Measurements from ENCODE around the gene HTT. TPM values are rescaled to one million over a fixed set of nuclear protein-coding genes. Genes with fewer than 3 reads are reported as not detected.

HTT gene
- total RNA-seq, 4 donors from 2014 or later: 49.6 to 155 (median 83.1) TPM

DNA sequence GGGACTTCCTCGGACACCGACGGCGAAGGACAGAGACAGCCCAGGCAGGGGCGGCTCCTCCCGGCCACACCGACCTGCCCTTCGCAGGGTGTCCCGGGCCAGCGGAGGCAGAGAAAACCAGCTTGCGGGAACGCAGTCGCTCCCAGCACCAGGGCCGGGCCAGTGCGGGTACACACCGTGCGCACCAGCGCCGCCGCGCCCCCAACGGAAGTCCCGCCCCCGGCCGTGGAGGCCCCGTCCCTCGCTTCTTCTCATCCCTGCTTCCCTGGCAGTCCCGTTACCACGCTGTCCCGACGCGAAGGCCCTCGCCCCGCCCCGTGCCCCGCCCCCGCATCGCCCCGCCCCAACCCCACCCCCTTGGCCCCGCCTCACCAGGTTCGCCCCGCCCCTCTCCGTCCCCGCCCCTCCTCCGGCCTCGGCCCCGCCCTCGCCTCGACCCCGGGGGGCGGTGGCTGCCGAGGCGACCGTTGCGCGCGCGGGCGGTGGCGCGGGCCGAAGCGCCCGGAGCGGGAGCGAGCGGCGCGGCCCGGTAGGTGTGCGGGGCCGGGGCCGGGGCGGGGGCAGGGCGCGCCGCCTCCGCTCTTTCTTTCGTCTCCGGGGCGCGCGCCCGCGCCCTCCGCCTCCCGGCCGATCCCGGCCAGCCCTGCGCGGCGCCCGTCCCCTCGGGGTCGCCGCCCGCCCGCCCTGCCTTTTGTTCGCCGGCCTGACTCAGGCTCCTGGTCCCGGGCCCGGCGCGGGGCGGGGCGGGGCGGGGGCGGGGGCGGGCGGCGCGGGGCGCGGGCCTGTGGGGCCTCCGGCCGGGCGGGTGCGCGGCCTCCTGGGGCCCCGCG lies 218.3 kb downstream of the HTT start, which contains the start of gene RGS12:
TSS of gene RGS12 (plus strand) at position 451 of the 830 bp plus-strand sequence. CDS start 23,150 bp downstream, outside the sequence.
- Histone ChIP-seq H3K27ac (peak within 1 kb of the TSS; percentile 90 to 96 (median 92)), H3K27me3 (no peaks in the 10 kb centered on the region), H3K36me3 (no peaks in the 10 kb centered on the region), H3K9me3 (no peaks in the 10 kb centered on the region), H3K4me1 (peaks cover 9 to 18% of the 10 kb centered on the region in 2 donors), H3K4me3 (replicated peaks in 1 of 3) (peak within 1 kb of the TSS; percentile 85 to 90 (median 90))
- peak in 1 of 2 donors; percentile 84 for TF ChIP-seq POLR2A (IDR thresholded peaks at IDR 0.05)
- TF ChIP-seq, protein P1, sequence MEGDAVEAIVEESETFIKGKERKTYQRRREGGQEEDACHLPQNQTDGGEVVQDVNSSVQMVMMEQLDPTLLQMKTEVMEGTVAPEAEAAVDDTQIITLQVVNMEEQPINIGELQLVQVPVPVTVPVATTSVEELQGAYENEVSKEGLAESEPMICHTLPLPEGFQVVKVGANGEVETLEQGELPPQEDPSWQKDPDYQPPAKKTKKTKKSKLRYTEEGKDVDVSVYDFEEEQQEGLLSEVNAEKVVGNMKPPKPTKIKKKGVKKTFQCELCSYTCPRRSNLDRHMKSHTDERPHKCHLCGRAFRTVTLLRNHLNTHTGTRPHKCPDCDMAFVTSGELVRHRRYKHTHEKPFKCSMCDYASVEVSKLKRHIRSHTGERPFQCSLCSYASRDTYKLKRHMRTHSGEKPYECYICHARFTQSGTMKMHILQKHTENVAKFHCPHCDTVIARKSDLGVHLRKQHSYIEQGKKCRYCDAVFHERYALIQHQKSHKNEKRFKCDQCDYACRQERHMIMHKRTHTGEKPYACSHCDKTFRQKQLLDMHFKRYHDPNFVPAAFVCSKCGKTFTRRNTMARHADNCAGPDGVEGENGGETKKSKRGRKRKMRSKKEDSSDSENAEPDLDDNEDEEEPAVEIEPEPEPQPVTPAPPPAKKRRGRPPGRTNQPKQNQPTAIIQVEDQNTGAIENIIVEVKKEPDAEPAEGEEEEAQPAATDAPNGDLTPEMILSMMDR (IDR thresholded peaks at IDR 0.05): no peak
- 0% methylated on average over 10 of the region's 121 CpGs; no CpG with 5 or more reads in 1 of the 2 donors for WGBS, 2 donors
- peak; percentile 96 to 97 for DNase-seq
- intact Hi-C loops (cut with DNase I): loop anchor here (5.0 kb wide), 1 partner anchor 220 kb away; the partner anchor contains the start of genes HTT and HTT-AS

Small RNAs within 50 kb of the gene (small RNA-seq; reads per million reads assigned to genes)
- gene RF02134: not detected
- not detected for gene RF02135
- gene RNU6-204P: not detected

Other genes starting within 250 kb of the HTT start
- gene ADD1, start 230.8 kb upstream of the HTT start, total RNA-seq: 100 to 1,000 TPM; 190 to 222 (median 194) TPM
- 10 to 100 TPM; 18.4 to 24.8 (median 19.3) TPM for gene NOP14, start 111.3 kb upstream of the HTT start, total RNA-seq
- 10 to 100 TPM in 1 of 4 donors, 1 to 10 TPM in 3; 7.6 to 10.8 (median 9.1) TPM for gene GRK4, start 111.1 kb upstream of the HTT start, total RNA-seq
- gene HTT-AS, start 143 bp upstream of the HTT start, total RNA-seq: not detected
- 1 to 10 TPM; 2.0 to 4.9 (median 2.4) TPM for gene MSANTD1, start 174.5 kb downstream of the HTT start, total RNA-seq
- 10 to 100 TPM; 14.6 to 25.1 (median 20.9) TPM for gene RGS12, start 218.3 kb downstream of the HTT start, total RNA-seq